Pancreas (tissue), 10 donors: ENCODE results near the gene SLC25A46. TPM values are rescaled to one million over a fixed set of nuclear protein-coding genes. Genes with fewer than 3 reads are reported as not detected.
A peak's percentile ranks its signal among the peaks of the same experiment; 100 is the strongest.
"Not testable (repeated sequence)": the region's sequence is repeated elsewhere in the genome, so short reads cannot be mapped to it uniquely, and the experiment has no call there.

Experiments used
- ATAC-seq, 4 donors: fragments of 200-7000 bp; cut with Tn5 transposase; one replicate each; pipeline versions ENCODE4 v1.8.0 to v1.9.1; 2020; ENCODE audit warnings: mild to moderate bottlenecking in 4 of 4, moderate library complexity in 4 of 4
- DNase-seq, 6 donors: peaks; one replicate each; pipeline ENCODE4 v3.0.0-alpha.2; 2020
- FAIRE-seq: peaks from 2 replicates; lab custom pipeline; 2012; peaks lifted over from hg19 to GRCh38; lab: Jason Lieb, UNC
- H3K27ac ChIP-seq, 4 donors: fragments of 200-600 bp; sonication (generic); 1 replicate in 3 of 4; 2 replicates in 1 of 4; pipeline versions ENCODE4 v1.5.0 to v1.8.0; 2020
- H3K27me3 ChIP-seq, 4 donors: fragments of 200-600 bp; one replicate each; pipeline ENCODE4 v1.8.0; 2021
- H3K36me3 ChIP-seq, 3 donors: fragments of 200-600 bp; sonication (generic) in 1 of 3; one replicate each; pipeline versions ENCODE4 v1.5.0 to v1.8.0; 2020 to 2021
- H3K4me1 ChIP-seq, 3 donors: fragments of 200-600 bp; one replicate each; pipeline ENCODE4 v1.8.0; 2021
- H3K4me3 ChIP-seq, 4 donors: fragments of 200-600 bp; sonication (generic) in 2 of 4; one replicate each; pipeline versions ENCODE4 v1.5.0 to v1.8.0; 2020 to 2021
- H3K9me3 ChIP-seq, 4 donors: fragments of 200-600 bp; one replicate each; pipeline ENCODE4 v1.8.0; 2021
- WGBS, 2 donors: extraction: QIAGEN DNeasy Blood & Tissue Kit; methylation state at CpG; one replicate each; pipeline ENCODE4 v1.1.7; 2013; 5-methylcytosine and 5-hydroxymethylcytosine counted together
- intact Hi-C, 3 donors: fragments of 100-400 bp; cut with DNase I; formaldehyde crosslinking; loops; one replicate each; pipeline versions ENCODE4 v1.11.1 to v1.14.2; 2022
- polyA plus RNA-seq, 2 donors: library from polyadenylated mRNA; stranded (reverse); fragments of 200-250 nt; gene quantifications; one replicate each; pipeline ENCODE4 v1.2.3, GENCODE V29; 2013
- total RNA-seq, 6 donors: library from RNA; stranded (reverse); fragmentation: NEBNext Ultra II Directional in 4 of 6; extraction: Animal tissue kit (Norgen Biotek cat#: 25700) in 4 of 6; gene quantifications; one replicate each; pipeline versions ENCODE4 v1.2.1 to v1.2.4, GENCODE V29; 2021 to 2023
- TF ChIP-seq, protein P1 (sequence below), 4 donors: fragments of 200-600 bp; sonication (generic) in 3 of 4; IDR thresholded peaks; one replicate each; pipeline versions ENCODE4 v1.5.0 to v1.8.0; 2021; ENCODE audit warnings: antibody characterized with exemption in 4 of 4
- donor health status: healthy with polysubstance abuse.
- donor health status: DM: no; HTN: no; CAD: no; lungs with moderate emphysema.
- donor health status: DM: no; HTN: no; CAD: no.
- donor health status: control.
- donor health status: control.
- donor health status: Bipolar disorder and iron deficiency.
- donor health status: DM: yes; HTN: yes; CAD: no.
- donor health status: DM: no; HTN: no; CAD: no.
- donor health status: DM: no; HTN: no; CAD: no.
- donor health status: DM: yes; HTN: yes; CAD: no.

SLC25A46 gene
- total and polyA plus RNA-seq, 8 donors: 6.1 to 20.7 (median 15.7) TPM

- TF ChIP-seq, protein P1, sequence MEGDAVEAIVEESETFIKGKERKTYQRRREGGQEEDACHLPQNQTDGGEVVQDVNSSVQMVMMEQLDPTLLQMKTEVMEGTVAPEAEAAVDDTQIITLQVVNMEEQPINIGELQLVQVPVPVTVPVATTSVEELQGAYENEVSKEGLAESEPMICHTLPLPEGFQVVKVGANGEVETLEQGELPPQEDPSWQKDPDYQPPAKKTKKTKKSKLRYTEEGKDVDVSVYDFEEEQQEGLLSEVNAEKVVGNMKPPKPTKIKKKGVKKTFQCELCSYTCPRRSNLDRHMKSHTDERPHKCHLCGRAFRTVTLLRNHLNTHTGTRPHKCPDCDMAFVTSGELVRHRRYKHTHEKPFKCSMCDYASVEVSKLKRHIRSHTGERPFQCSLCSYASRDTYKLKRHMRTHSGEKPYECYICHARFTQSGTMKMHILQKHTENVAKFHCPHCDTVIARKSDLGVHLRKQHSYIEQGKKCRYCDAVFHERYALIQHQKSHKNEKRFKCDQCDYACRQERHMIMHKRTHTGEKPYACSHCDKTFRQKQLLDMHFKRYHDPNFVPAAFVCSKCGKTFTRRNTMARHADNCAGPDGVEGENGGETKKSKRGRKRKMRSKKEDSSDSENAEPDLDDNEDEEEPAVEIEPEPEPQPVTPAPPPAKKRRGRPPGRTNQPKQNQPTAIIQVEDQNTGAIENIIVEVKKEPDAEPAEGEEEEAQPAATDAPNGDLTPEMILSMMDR (IDR thresholded peaks at IDR 0.05): no peak
- intact Hi-C loops: no loop called here
- H3K36me3 ChIP-seq: no peaks in the 10 kb centered on the region
- ATAC-seq (no peak), DNase-seq (no peak), FAIRE-seq (no peak)
- no peaks in the 10 kb centered on the region for H3K9me3 ChIP-seq
- H3K27ac ChIP-seq: no peak overlapping the region
- 66 to 83% methylated on average over 2 of the region's 2 CpGs for WGBS, 2 donors
- H3K4me3 ChIP-seq: no peak overlapping the region
- H3K4me1 ChIP-seq: no peaks in the 10 kb centered on the region
- no peaks in the 10 kb centered on the region for H3K27me3 ChIP-seq
Observed at GRCh38 chr5:110718311-110718710, 20.5 kb upstream of the SLC25A46 start.

DNA sequence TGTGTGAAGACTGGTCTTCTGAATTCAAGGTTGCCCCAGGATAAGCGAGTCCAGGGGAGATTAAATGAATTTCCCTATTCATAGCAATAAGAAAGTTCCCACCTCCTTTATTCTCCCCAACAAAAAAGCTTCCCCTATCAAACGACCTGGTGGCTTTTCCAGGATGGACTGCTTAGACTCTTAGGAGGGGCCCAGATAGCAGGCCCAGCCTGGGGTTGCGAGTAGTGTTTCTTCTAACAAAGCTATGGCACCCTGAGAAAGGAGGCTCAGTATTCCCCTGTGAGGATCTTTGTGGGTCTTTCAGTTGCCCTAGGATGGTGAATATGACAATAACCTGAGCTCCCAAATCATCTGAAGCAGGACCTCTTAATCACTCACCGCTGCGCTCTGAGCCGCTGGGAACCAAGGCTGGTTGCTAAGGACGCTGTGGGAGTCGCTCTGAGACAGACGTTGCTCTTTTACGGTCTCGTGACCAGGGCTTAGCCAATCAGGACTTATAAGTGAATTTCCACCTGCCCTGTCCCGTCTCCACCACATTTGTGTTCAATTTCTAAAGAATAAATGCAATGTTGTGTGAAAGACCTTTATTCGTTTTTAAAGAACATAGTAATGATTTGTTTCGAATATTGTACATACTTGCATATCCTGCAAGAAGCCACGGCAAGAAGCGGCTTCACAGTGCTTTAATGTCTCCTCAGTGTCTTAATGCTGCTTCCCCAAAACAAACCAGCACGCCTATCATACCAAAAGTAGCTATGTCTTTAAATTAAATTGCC, 12.4 kb upstream of the SLC25A46 start, which contains the start of gene TMEM232:
TMEM232 (minus strand) TSS at position 423 of the 776 bp plus-strand sequence. CDS start 59,319 bp downstream, outside the sequence.
- no peaks in the 10 kb centered on the region for H3K4me1 ChIP-seq
- peak; percentile 100 for ATAC-seq
- no peaks in the 10 kb centered on the region for H3K27me3 ChIP-seq
- intact Hi-C loops: no loop called here
- H3K9me3 ChIP-seq: no peaks in the 10 kb centered on the region
- H3K36me3 ChIP-seq: no peaks in the 10 kb centered on the region
- 22 to 28% methylated on average over 17 of the region's 17 CpGs for WGBS, 2 donors
- no peak for FAIRE-seq
- H3K27ac ChIP-seq: peak within 1 kb of the TSS in 1 of 4 donors; percentile 62
- peak within 1 kb of the TSS; percentile 26 to 49 (median 31) for H3K4me3 ChIP-seq
- TF ChIP-seq, protein P1 (IDR thresholded peaks at IDR 0.05): no peak
- peak; percentile 68 to 84 (median 77) for DNase-seq

DNA sequence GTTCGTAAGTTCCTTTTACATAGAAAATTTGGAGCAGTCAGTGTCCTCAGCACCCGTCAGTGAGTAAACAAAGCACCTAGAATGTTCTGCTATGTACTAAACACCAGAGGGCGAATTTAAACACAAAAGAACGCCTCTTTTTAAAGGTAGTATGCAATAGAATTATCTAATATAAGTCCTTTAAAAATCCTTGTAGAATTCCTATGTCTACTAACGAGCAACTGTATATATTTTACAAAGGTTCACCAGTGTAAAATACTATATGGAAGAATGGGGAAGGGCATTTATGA, 11.8 kb upstream of the SLC25A46 start:
- Histone ChIP-seq H3K9me3 (no peaks in the 10 kb centered on the region), H3K27me3 (no peaks in the 10 kb centered on the region), H3K4me1 (no peaks in the 10 kb centered on the region), H3K36me3 (no peaks in the 10 kb centered on the region), H3K4me3 (peak overlapping the region; percentile 26 to 49 (median 31)), H3K27ac (peak overlapping the region in 1 of 4 donors; percentile 62)
- FAIRE-seq: no peak
- DNase-seq: no peak
- intact Hi-C loops: no loop called here
- 15 to 26% methylated on average over 5 of the region's 5 CpGs for WGBS, 2 donors
- TF ChIP-seq, protein P1 (IDR thresholded peaks at IDR 0.05): no peak
- peak; percentile 69 to 83 (median 79) for ATAC-seq

GRCh38 chr5:110731499-110731898, 7.3 kb upstream of the SLC25A46 start:
- 90 to 100% methylated on average over 2 of the region's 2 CpGs for WGBS, 2 donors
- H3K4me3 ChIP-seq, H3K9me3 ChIP-seq, DNase-seq, H3K27me3 ChIP-seq, H3K36me3 ChIP-seq, ATAC-seq, intact Hi-C loops, H3K27ac ChIP-seq, FAIRE-seq, H3K4me1 ChIP-seq: not testable (repeated sequence)

- FAIRE-seq: no peak
- no peak overlapping the region for H3K4me3 ChIP-seq
- H3K27me3 ChIP-seq: no peaks in the 10 kb centered on the region
- ATAC-seq: no peak
- no peak for DNase-seq
- no peaks in the 10 kb centered on the region for H3K36me3 ChIP-seq
- TF ChIP-seq, protein P1 (IDR thresholded peaks at IDR 0.05): no peak
- no peaks in the 10 kb centered on the region for H3K9me3 ChIP-seq
- intact Hi-C loops: no loop called here
- peaks cover 0 to 4% (median 0%) of the 10 kb centered on the region in 3 donors for H3K4me1 ChIP-seq
- H3K27ac ChIP-seq: no peak overlapping the region
- 80 to 89% methylated on average over 2 of the region's 2 CpGs for WGBS, 2 donors
Observed at GRCh38 chr5:110734101-110734500, 4.7 kb upstream of the SLC25A46 start.
